Measurements from ENCODE around the gene EXPH5.

DNA sequence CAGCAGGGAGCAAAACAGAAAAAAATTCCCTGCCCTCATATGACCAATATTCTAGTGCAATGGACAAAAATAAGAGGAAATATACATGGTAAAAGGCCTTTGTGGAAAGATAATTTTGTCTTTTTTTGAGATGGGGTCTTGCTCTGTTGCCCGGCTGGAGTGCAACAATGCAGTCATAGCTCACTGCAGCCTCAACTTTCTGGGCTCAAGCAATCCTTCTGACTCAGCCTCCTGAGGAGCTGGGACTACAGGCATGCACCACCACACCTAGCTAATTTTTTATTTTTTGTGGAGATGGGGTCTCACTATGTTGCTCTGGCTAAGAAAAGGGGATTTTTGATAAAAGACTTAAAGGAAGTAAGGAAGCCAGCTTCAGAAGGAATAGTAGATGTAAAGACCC, 45.6 kb upstream of the EXPH5 start:
- TF ChIP-seq, protein P1, sequence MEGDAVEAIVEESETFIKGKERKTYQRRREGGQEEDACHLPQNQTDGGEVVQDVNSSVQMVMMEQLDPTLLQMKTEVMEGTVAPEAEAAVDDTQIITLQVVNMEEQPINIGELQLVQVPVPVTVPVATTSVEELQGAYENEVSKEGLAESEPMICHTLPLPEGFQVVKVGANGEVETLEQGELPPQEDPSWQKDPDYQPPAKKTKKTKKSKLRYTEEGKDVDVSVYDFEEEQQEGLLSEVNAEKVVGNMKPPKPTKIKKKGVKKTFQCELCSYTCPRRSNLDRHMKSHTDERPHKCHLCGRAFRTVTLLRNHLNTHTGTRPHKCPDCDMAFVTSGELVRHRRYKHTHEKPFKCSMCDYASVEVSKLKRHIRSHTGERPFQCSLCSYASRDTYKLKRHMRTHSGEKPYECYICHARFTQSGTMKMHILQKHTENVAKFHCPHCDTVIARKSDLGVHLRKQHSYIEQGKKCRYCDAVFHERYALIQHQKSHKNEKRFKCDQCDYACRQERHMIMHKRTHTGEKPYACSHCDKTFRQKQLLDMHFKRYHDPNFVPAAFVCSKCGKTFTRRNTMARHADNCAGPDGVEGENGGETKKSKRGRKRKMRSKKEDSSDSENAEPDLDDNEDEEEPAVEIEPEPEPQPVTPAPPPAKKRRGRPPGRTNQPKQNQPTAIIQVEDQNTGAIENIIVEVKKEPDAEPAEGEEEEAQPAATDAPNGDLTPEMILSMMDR (IDR thresholded peaks at IDR 0.05; ENCODE audit: insufficient read depth, low read length): no peak
- TF ChIP-seq GABPA (IDR thresholded peaks at IDR 0.05; ENCODE audit: low read depth) (no peak), POLR2AphosphoS5 (IDR thresholded peaks at IDR 0.05; ENCODE audit: low read depth) (no peak), SPI1 (IDR thresholded peaks at IDR 0.05; ENCODE audit: borderline replicate concordance, low read depth) (no peak)

Measured in HL-60 (cell line).